ENCODE data around the gene MYO1D. TPM values are rescaled to one million over a fixed set of nuclear protein-coding genes. Genes with fewer than 3 reads are reported as not detected.
A peak's percentile ranks its signal among the peaks of the same experiment; 100 is the strongest.

Gene MYO1D
- total RNA-seq, 2 experiments from 2014 or later: 8.7 to 8.8 TPM

DNA sequence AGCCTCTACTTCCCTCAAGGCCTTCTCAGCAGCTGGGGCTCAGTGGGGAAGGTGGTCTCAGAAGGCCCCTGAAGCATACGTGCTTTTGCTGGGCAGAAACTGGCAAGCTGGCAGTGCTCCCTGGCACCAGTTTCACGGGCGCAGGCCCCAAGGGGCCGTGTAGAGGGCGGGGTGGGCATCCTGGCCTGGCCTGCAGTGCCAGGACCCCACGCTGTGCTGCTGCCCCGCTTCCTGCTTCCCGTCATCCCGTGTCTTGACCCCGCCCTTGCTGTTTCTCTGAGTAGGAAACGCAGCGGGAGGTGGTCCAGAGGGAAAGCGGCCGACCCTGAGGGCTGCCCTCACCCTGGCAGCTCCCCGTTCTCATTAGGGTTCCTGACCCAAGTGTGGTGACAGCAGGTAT is 383.4 kb downstream of the MYO1D start:
- DNase-seq: no peak
- Mint-ChIP-seq H3K36me3 (ENCODE audit: low read depth) (peaks cover 24% of the 10 kb centered on the region), H3K4me3 (no peak overlapping the region), H3K27ac (no peak overlapping the region), H3K9me3 (ENCODE audit: low read depth) (no peaks in the 10 kb centered on the region), H3K4me1 (peaks cover 54% of the 10 kb centered on the region), H3K27me3 (no peaks in the 10 kb centered on the region)
- POLR2A ChIA-PET: interaction anchor here (0.8 kb wide), 1 partner anchor 25 kb away, joined by 4 read pairs; no protein-coding TSS in a partner anchor
- CTCF ChIA-PET: no interaction called here
- intact Hi-C loops (cut with DNase I, micrococcal nuclease): no loop called here
- ATAC-seq: no peak

GRCh38 chr17:32492648-32493289 is 384.2 kb downstream of the MYO1D start:
- ATAC-seq (no peak), DNase-seq (no peak)
- Mint-ChIP-seq H3K4me1 (peaks cover 62% of the 10 kb centered on the region), H3K27ac (peak overlapping the region; percentile 91), H3K27me3 (no peaks in the 10 kb centered on the region), H3K4me3 (no peak overlapping the region), H3K9me3 (ENCODE audit: low read depth) (no peaks in the 10 kb centered on the region), H3K36me3 (ENCODE audit: low read depth) (peaks cover 32% of the 10 kb centered on the region)
- intact Hi-C loops (cut with DNase I, micrococcal nuclease): no loop called here
- ChIA-PET CTCF (interaction anchor here (0.6 to 1.2 kb wide), 4 partner anchors 9 to 1194 kb away, joined by 3 to 4 read pairs (median 3); no protein-coding TSS in a partner anchor), POLR2A (interaction anchor here (0.7 to 1.3 kb wide), 3 partner anchors 24 to 352 kb away, joined by 3 to 9 read pairs (median 4); no protein-coding TSS in a partner anchor)

DNA sequence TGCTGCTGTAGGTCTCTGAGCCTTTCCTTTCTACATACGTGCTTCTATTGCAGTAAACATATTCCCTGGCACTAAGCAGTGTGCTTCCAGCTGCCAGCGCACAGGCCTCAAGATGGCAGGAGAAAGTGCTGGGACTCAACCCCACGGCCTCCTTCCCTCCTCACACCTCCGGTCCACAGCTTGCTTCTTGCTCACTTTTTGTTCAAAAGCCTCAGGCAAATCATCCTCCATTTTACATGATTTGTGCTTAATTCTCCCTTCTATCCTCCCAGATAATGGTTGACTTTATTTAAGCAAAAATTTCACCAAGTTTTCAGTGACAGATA is 384.7 kb downstream of the MYO1D start:
- H3K27me3 Mint-ChIP-seq: no peaks in the 10 kb centered on the region
- ATAC-seq: peak; percentile 3
- H3K36me3 Mint-ChIP-seq (ENCODE audit: low read depth): peaks cover 36% of the 10 kb centered on the region
- peak overlapping the region; percentile 91 for H3K27ac Mint-ChIP-seq
- no peak for DNase-seq
- H3K9me3 Mint-ChIP-seq (ENCODE audit: low read depth): no peaks in the 10 kb centered on the region
- peaks cover 65% of the 10 kb centered on the region for H3K4me1 Mint-ChIP-seq
- ChIA-PET CTCF (interaction anchor here (0.6 to 2.0 kb wide), 8 partner anchors 9 to 1194 kb away, joined by 3 to 7 read pairs (median 3); partner anchors contain the start of gene PSMD11), POLR2A (interaction anchor here (0.6 to 1.3 kb wide), 5 partner anchors 8 to 560 kb away, joined by 3 to 9 read pairs (median 3); no protein-coding TSS in a partner anchor)
- H3K4me3 Mint-ChIP-seq: peak overlapping the region; percentile 96
- intact Hi-C loops (cut with DNase I, micrococcal nuclease): no loop called here

DNA sequence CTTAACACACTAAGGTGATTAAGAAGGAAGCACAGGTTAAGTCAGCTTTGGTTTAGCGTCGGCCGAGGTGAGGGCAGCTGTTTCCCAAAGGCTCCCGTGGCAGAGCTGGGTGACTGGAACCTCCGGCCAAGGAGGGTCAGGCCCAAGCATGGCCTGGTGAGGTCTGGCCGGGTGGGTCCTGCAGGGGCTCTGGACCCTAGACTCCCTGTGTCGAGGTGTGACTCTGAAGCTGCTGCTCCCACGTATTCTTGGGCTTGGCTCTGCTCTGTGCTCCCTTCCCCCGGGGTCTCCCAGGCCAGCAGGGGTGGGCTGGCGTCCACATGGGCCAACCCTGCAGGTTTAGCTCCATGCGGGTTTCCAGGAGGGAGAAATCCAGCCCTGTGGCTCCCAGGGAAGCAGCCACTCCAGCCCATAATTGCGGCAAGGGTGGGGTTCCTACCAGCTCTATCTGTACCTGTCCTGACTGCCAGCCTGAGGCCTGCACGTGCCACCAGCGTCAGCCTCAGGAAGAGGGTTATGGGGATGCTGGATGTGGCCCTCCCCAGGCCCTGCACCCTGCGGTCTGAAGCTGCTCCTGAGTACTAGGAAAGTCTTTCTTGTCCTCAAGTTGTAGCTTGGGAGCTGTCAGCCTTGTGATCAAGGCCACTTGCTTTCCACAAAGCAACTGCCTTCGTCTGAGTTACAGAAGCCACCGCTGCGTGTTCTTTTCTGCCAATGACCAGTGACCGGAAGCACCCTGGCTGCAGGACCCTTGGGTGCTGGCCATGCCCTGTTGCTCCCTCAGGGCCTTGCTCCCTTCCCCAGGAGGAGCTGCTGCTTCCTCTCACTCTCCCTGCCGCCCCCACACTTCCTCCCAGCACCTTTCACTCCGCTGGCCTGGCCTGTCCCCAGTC is 385.3 kb downstream of the MYO1D start:
- Mint-ChIP-seq H3K27me3 (no peaks in the 10 kb centered on the region), H3K4me3 (peak overlapping the region; percentile 96), H3K4me1 (peaks cover 65% of the 10 kb centered on the region), H3K36me3 (ENCODE audit: low read depth) (peaks cover 36% of the 10 kb centered on the region), H3K27ac (peak overlapping the region; percentile 91), H3K9me3 (ENCODE audit: low read depth) (no peaks in the 10 kb centered on the region)
- ChIA-PET CTCF (interaction anchor here (0.6 to 2.0 kb wide), 13 partner anchors 8 to 1195 kb away, joined by 3 to 7 read pairs (median 3); partner anchors contain the start of gene PSMD11), POLR2A (interaction anchor here (0.6 to 1.3 kb wide), 5 partner anchors 9 to 559 kb away, joined by 3 to 9 read pairs (median 3); no protein-coding TSS in a partner anchor)
- intact Hi-C loops (cut with DNase I, micrococcal nuclease): loop anchor here in 1 of 2 experiments (2.0 kb wide), 1 partner anchor 29 kb away; no protein-coding TSS in a partner anchor
- ATAC-seq: peak; percentile 32
- peak; percentile 73 for DNase-seq

DNA sequence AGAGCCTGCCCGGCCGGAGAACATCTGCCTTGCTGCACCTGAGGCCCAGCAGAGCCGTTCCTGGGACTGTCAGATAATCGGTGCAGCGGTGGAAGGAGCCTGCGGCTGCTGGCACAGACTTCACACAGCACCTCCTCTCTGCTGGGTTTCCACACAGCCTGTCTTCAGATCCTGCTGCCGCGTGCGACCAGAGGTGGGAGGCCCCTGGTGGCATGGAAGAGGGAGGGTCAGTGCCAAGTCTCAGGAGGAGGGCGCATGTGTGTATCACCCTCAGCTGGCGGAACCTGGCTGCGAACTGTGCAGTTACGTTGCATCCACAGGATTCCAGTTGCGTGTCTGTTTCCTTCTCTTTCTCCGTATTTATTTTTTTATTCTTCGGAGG is 386.8 kb downstream of the MYO1D start:
- Mint-ChIP-seq H3K27ac (peak overlapping the region; percentile 76), H3K9me3 (ENCODE audit: low read depth) (no peaks in the 10 kb centered on the region), H3K36me3 (ENCODE audit: low read depth) (peaks cover 39% of the 10 kb centered on the region), H3K27me3 (no peaks in the 10 kb centered on the region), H3K4me1 (peaks cover 67% of the 10 kb centered on the region), H3K4me3 (peak overlapping the region; percentile 96)
- ATAC-seq (no peak), DNase-seq (peak; percentile 57)
- CTCF ChIA-PET: interaction anchor here (0.5 to 2.0 kb wide), 7 partner anchors 11 to 169 kb away, joined by 3 to 6 read pairs (median 5); no protein-coding TSS in a partner anchor
- intact Hi-C loops (cut with DNase I, micrococcal nuclease): loop anchor here in 1 of 2 experiments (2.0 kb wide), 1 partner anchor 31 kb away; no protein-coding TSS in a partner anchor
- POLR2A ChIA-PET: interaction anchor here (0.7 kb wide), 1 partner anchor 33 kb away, joined by 4 read pairs; no protein-coding TSS in a partner anchor

GRCh38 chr17:32489320-32490100 is 387.4 kb downstream of the MYO1D start:
- DNase-seq: no peak
- ChIA-PET POLR2A (interaction anchor here (1.2 kb wide), 1 partner anchor 45 kb away, joined by 3 read pairs; the partner anchor contains the start of gene PSMD11), CTCF (interaction anchor here (0.8 to 2.0 kb wide), 6 partner anchors 9 to 265 kb away, joined by 3 to 13 read pairs (median 4); no protein-coding TSS in a partner anchor)
- Mint-ChIP-seq H3K27ac (peak overlapping the region; percentile 76), H3K36me3 (ENCODE audit: low read depth) (peaks cover 39% of the 10 kb centered on the region), H3K4me1 (peaks cover 66% of the 10 kb centered on the region), H3K9me3 (ENCODE audit: low read depth) (no peaks in the 10 kb centered on the region), H3K27me3 (no peaks in the 10 kb centered on the region), H3K4me3 (peak overlapping the region; percentile 96)
- no peak for ATAC-seq
- intact Hi-C loops (cut with DNase I, micrococcal nuclease): loop anchor here in 1 of 2 experiments (2.0 kb wide), 1 partner anchor 31 kb away; no protein-coding TSS in a partner anchor

DNA sequence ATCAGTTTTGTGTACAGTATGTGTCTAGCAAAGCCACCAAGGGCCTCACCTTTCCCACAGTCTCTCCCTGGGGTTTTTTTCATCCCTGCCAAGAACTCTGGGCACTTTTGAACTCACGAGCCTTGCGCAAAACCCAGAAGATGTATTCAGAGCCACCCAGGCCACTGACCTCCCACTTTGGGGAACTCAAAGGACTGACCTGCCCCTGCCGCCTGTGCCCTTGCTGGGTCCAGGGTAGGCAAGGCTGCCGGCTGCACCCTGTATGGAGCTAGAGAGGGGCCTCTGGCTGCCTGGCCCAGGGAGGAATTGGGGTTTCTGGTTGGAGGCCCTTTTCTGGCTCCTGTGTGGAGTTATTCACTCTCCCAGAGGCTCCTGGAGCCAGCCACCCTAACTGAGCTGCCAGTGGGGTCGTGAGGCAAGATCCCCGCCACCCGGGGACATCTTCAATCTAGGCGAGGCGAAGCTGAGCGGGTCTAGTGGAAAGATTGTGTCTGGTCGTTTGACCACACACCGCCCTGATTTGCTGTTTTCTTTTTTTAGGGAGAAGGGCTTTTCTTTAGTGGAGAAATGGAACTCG is 388.2 kb downstream of the MYO1D start:
- peaks cover 39% of the 10 kb centered on the region for H3K36me3 Mint-ChIP-seq (ENCODE audit: low read depth)
- ATAC-seq (no peak), DNase-seq (no peak)
- intact Hi-C loops (cut with DNase I, micrococcal nuclease): no loop called here
- peaks cover 64% of the 10 kb centered on the region for H3K4me1 Mint-ChIP-seq
- H3K4me3 Mint-ChIP-seq: peak overlapping the region; percentile 96
- H3K9me3 Mint-ChIP-seq (ENCODE audit: low read depth): no peaks in the 10 kb centered on the region
- POLR2A ChIA-PET: interaction anchor here (1.2 to 2.1 kb wide), 2 partner anchors 29 to 44 kb away, joined by 3 to 7 read pairs; partner anchors contain the start of gene PSMD11
- H3K27me3 Mint-ChIP-seq: no peaks in the 10 kb centered on the region
- H3K27ac Mint-ChIP-seq: peak overlapping the region; percentile 94
- CTCF ChIA-PET: interaction anchor here (0.6 to 2.0 kb wide), 7 partner anchors 10 to 266 kb away, joined by 3 to 13 read pairs (median 4); no protein-coding TSS in a partner anchor

- ATAC-seq: no peak
- no peaks in the 10 kb centered on the region for H3K27me3 Mint-ChIP-seq
- ChIA-PET CTCF (interaction anchor here (0.6 to 2.0 kb wide), 10 partner anchors 8 to 267 kb away, joined by 3 to 13 read pairs (median 4); no protein-coding TSS in a partner anchor), POLR2A (interaction anchor here (0.7 to 2.1 kb wide), 2 partner anchors 30 to 128 kb away, joined by 3 to 7 read pairs; no protein-coding TSS in a partner anchor)
- intact Hi-C loops (cut with DNase I, micrococcal nuclease): no loop called here
- H3K36me3 Mint-ChIP-seq (ENCODE audit: low read depth): peaks cover 39% of the 10 kb centered on the region
- H3K4me1 Mint-ChIP-seq: peaks cover 65% of the 10 kb centered on the region
- DNase-seq: no peak
- H3K4me3 Mint-ChIP-seq: peak overlapping the region; percentile 96
- peak overlapping the region; percentile 94 for H3K27ac Mint-ChIP-seq
- no peaks in the 10 kb centered on the region for H3K9me3 Mint-ChIP-seq (ENCODE audit: low read depth)
Measured at GRCh38 chr17:32488177-32488542, 388.8 kb downstream of the MYO1D start.

DNA sequence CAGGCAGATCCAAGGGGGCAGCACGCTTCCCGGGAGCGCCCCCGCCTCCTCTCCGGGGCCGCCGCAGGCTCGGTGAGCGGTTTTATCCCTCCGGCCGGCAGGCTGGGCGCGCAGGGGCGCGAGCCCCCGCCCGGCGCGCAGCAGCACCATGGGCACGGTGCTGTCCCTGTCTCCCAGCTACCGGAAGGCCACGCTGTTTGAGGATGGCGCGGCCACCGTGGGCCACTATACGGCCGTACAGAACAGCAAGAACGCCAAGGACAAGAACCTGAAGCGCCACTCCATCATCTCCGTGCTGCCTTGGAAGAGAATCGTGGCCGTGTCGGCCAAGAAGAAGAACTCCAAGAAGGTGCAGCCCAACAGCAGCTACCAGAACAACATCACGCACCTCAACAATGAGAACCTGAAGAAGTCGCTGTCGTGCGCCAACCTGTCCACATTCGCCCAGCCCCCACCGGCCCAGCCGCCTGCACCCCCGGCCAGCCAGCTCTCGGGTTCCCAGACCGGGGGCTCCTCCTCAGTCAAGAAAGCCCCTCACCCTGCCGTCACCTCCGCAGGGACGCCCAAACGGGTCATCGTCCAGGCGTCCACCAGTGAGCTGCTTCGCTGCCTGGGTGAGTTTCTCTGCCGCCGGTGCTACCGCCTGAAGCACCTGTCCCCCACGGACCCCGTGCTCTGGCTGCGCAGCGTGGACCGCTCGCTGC is 389.3 kb downstream of the MYO1D start:
- intact Hi-C loops (cut with DNase I, micrococcal nuclease): loop anchor here (1.0 to 2.0 kb wide), 7 partner anchors 32 to 267 kb away; no protein-coding TSS in a partner anchor
- H3K27ac Mint-ChIP-seq: peak overlapping the region; percentile 94
- DNase-seq (peak; percentile 59), ATAC-seq (peak; percentile 28)
- ChIA-PET CTCF (interaction anchor here (0.6 to 6.6 kb wide), 12 partner anchors 9 to 391 kb away, joined by 3 to 67 read pairs (median 6); partner anchors contain the start of gene PSMD11), POLR2A (interaction anchor here (0.7 to 2.1 kb wide), 6 partner anchors 8 to 129 kb away, joined by 3 to 19 read pairs (median 6); partner anchors contain the start of gene PSMD11)
- H3K9me3 Mint-ChIP-seq (ENCODE audit: low read depth): no peaks in the 10 kb centered on the region
- peaks cover 39% of the 10 kb centered on the region for H3K36me3 Mint-ChIP-seq (ENCODE audit: low read depth)
- peak overlapping the region; percentile 96 for H3K4me3 Mint-ChIP-seq
- H3K4me1 Mint-ChIP-seq: peaks cover 60% of the 10 kb centered on the region
- H3K27me3 Mint-ChIP-seq: no peaks in the 10 kb centered on the region
